Neural progenitor cell (in vitro differentiated cells): ENCODE results near the gene SPATA3. TPM values are rescaled to one million over a fixed set of nuclear protein-coding genes. Genes with fewer than 3 reads are reported as not detected.
A peak's percentile ranks its signal among the peaks of the same experiment; 100 is the strongest.

ENCODE experiments used
- DNase-seq: peaks from one replicate; pipeline ENCODE4 v3.0.0-alpha.2; 2016; ENCODE audit warnings: low spot score
- H2AFZ ChIP-seq: fragments of 200-600 bp; sonication (generic); replicated peaks from 2 replicates; pipeline ENCODE4 v1.6.1; 2016; ENCODE audit warnings: antibody characterized with exemption
- H3F3A ChIP-seq: fragments of 200-600 bp; sonication (generic); 2 replicates; pipeline ENCODE4 v1.6.1; 2016; ENCODE audit warnings: antibody characterized with exemption, low read depth
- H3K27ac ChIP-seq: fragments of 200-600 bp; sonication (generic); 2 replicates; pipeline ENCODE4 v1.5.1; 2016; ENCODE audit warnings: mild to moderate bottlenecking
- H3K27me3 ChIP-seq: fragments of 200-600 bp; sonication (generic); 2 replicates; pipeline ENCODE4 v1.6.1; 2016; ENCODE audit warnings: mild to moderate bottlenecking, moderate library complexity
- H3K36me3 ChIP-seq: fragments of 200-600 bp; sonication (generic); 2 replicates; pipeline ENCODE4 v1.5.1; 2016
- H3K4me1 ChIP-seq: fragments of 200-600 bp; sonication (generic); 2 replicates; pipeline ENCODE4 v1.6.1; 2016; ENCODE audit warnings: mixed run types
- H3K4me2 ChIP-seq: fragments of 200-600 bp; sonication (generic); 2 replicates; pipeline ENCODE4 v1.6.1; 2016
- H3K4me3 ChIP-seq: fragments of 200-600 bp; sonication (generic); 2 replicates; pipeline ENCODE4 v1.5.1; 2016
- H3K79me2 ChIP-seq: fragments of 200-600 bp; sonication (generic); 2 replicates; pipeline ENCODE4 v1.6.1; 2016; ENCODE audit warnings: low read depth
- H3K9ac ChIP-seq: fragments of 200-600 bp; sonication (generic); 2 replicates; pipeline ENCODE4 v1.6.1; 2016
- H3K9me3 ChIP-seq: fragments of 200-600 bp; sonication (generic); 2 replicates; pipeline ENCODE4 v1.5.1; 2016; ENCODE audit warnings: low read depth
- H4K20me1 ChIP-seq: fragments of 200-600 bp; sonication (generic); 2 replicates; pipeline ENCODE4 v1.6.1; 2016; ENCODE audit warnings: low read depth
- H3K27ac Mint-ChIP-seq: 3 replicates; pipeline ENCODE4 v1.8.0; 2021; ENCODE audit warnings: mixed read lengths
- H3K27me3 Mint-ChIP-seq: 2 replicates; pipeline ENCODE4 v1.8.0; 2022; ENCODE audit warnings: low read depth, mild to moderate bottlenecking, inconsistent platforms, moderate library complexity, mixed read lengths; ENCODE audit not compliant: insufficient read depth
- H3K36me3 Mint-ChIP-seq: 3 replicates; pipeline ENCODE4 v1.8.0; 2021; ENCODE audit warnings: mixed read lengths
- H3K4me1 Mint-ChIP-seq: 3 replicates; pipeline ENCODE4 v1.8.0; 2021; ENCODE audit warnings: mixed read lengths
- H3K4me3 Mint-ChIP-seq: 3 replicates; pipeline ENCODE4 v1.8.0; 2021; ENCODE audit warnings: mild to moderate bottlenecking, moderate library complexity, mixed read lengths
- H3K9me3 Mint-ChIP-seq: 3 replicates; pipeline ENCODE4 v1.8.0; 2020; ENCODE audit warnings: mixed read lengths
- EZH2 ChIP-seq: fragments of 200-600 bp; sonication (generic); IDR thresholded peaks from 2 replicates; pipeline ENCODE4 v1.6.1; 2017; ENCODE audit warnings: antibody characterized with exemption, mild to moderate bottlenecking, moderate library complexity
- EZH2phosphoT487 ChIP-seq: fragments of 200-600 bp; sonication (generic); IDR thresholded peaks from 2 replicates; pipeline ENCODE4 v1.6.1; 2017; ENCODE audit warnings: antibody characterized with exemption
- total RNA-seq: library from RNA; depleted of rRNA; stranded (reverse); fragments of >200 nt; gene quantifications from 2 replicates; pipeline ENCODE4 v1.2.3, GENCODE V29; 2015; ENCODE audit warnings: low replicate concordance
- TF ChIP-seq, protein P1 (sequence below): fragments of 200-600 bp; sonication (generic); IDR thresholded peaks from 2 replicates; pipeline ENCODE4 v1.5.1; 2017; ENCODE audit warnings: antibody characterized with exemption, mild to moderate bottlenecking

Gene SPATA3
- total RNA-seq, 1 donor from 2014 or later: not detected

DNA sequence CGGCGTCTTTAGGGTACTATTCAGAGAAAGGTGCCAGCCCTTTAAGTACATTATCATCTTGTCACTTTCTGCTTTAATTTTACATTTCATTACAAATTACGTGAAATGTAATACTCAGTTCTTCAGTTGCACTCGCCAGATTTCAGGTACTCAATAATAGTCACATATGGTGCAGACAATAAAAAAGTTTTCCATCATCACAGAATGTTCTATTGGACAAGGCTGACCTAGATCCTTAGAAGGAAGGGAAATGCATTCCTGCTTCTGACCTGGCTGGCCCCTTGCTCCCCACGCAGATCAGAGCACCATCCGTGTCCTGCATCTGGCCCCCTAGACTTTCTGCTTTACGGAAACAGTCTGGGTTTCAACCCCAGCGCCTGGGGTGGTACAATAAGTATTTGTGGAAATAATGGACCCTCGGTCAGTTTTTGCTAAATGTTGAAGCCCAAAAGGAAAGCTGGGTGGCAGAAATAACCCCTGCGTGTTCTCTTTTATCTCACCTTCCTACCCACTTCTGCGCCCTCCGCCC, 40.7 kb downstream of the SPATA3 start:
- Histone ChIP-seq H3K36me3 (no peaks in the 10 kb centered on the region), H3K4me1 (no peaks in the 10 kb centered on the region), H4K20me1 (no peaks in the 10 kb centered on the region), H3K79me2 (no peaks in the 10 kb centered on the region), H3F3A (peaks cover 14% of the 10 kb centered on the region), H2AFZ (no peak overlapping the region), H3K4me3 (no peak overlapping the region), H3K4me2 (peak overlapping the region; percentile 79), H3K9ac (no peak overlapping the region), H3K27ac (no peak overlapping the region), H3K27me3 (peaks cover 91% of the 10 kb centered on the region), H3K9me3 (no peaks in the 10 kb centered on the region)
- Mint-ChIP-seq H3K36me3 (no peaks in the 10 kb centered on the region), H3K9me3 (no peaks in the 10 kb centered on the region), H3K4me1 (peaks cover 9% of the 10 kb centered on the region), H3K27ac (no peak overlapping the region), H3K4me3 (peak overlapping the region; percentile 79), H3K27me3 (peaks cover 46% of the 10 kb centered on the region)
- TF ChIP-seq EZH2phosphoT487 (peak; percentile 53), EZH2 (no peak)
- DNase-seq: no peak

DNA sequence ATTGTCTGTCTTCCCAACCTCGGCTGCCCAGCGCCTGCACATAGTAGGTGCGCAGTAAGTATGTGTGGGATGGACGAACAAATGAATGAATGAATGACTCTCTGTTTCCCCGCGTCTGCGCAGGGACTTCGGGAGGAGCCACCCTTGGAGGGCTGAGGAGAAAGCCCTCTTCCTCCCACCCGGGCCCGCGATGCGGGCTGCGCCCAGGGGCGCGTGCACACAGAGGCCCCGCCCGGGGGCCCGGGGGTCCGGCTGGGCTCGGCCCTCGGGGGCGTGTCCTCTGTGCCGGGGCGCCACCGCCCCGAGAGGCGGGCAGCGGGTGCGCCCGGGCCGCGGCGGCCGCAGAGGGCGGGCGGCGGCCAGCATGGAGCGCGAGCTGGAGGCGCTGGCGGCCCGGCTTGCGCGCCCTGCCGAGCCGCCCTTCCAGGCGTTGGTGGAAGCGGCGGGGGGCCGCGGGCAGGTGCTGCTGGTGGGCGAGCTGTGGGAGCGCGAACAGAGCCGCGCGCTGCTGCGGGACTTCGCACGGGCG, 41.3 kb downstream of the SPATA3 start, which contains the start of gene C2orf72:
Gene C2orf72, plus strand, starts transcription at position 322 of the 529 bp plus-strand sequence. Its CDS starts 43 bp downstream, at position 365.
- peaks cover 93% of the 10 kb centered on the region for H3K27me3 ChIP-seq
- H3K9ac ChIP-seq: no peak within 1 kb of the TSS
- no peaks in the 10 kb centered on the region for H3K9me3 ChIP-seq
- Mint-ChIP-seq H3K36me3 (no peaks in the 10 kb centered on the region), H3K4me3 (peak within 1 kb of the TSS; percentile 84), H3K4me1 (peaks cover 9% of the 10 kb centered on the region), H3K27me3 (peaks cover 46% of the 10 kb centered on the region), H3K27ac (no peak within 1 kb of the TSS), H3K9me3 (no peaks in the 10 kb centered on the region)
- no peaks in the 10 kb centered on the region for H4K20me1 ChIP-seq
- no peak within 1 kb of the TSS for H2AFZ ChIP-seq
- H3F3A ChIP-seq: peaks cover 14% of the 10 kb centered on the region
- H3K36me3 ChIP-seq: no peaks in the 10 kb centered on the region
- TF ChIP-seq EZH2 (no peak), EZH2phosphoT487 (no peak)
- TF ChIP-seq, protein P1, sequence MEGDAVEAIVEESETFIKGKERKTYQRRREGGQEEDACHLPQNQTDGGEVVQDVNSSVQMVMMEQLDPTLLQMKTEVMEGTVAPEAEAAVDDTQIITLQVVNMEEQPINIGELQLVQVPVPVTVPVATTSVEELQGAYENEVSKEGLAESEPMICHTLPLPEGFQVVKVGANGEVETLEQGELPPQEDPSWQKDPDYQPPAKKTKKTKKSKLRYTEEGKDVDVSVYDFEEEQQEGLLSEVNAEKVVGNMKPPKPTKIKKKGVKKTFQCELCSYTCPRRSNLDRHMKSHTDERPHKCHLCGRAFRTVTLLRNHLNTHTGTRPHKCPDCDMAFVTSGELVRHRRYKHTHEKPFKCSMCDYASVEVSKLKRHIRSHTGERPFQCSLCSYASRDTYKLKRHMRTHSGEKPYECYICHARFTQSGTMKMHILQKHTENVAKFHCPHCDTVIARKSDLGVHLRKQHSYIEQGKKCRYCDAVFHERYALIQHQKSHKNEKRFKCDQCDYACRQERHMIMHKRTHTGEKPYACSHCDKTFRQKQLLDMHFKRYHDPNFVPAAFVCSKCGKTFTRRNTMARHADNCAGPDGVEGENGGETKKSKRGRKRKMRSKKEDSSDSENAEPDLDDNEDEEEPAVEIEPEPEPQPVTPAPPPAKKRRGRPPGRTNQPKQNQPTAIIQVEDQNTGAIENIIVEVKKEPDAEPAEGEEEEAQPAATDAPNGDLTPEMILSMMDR: no peak
- no peak within 1 kb of the TSS for H3K27ac ChIP-seq
- H3K4me1 ChIP-seq: no peaks in the 10 kb centered on the region
- H3K79me2 ChIP-seq: no peaks in the 10 kb centered on the region
- H3K4me2 ChIP-seq: peak within 1 kb of the TSS; percentile 97
- peak; percentile 64 for DNase-seq
- H3K4me3 ChIP-seq: peak within 1 kb of the TSS; percentile 59

DNA sequence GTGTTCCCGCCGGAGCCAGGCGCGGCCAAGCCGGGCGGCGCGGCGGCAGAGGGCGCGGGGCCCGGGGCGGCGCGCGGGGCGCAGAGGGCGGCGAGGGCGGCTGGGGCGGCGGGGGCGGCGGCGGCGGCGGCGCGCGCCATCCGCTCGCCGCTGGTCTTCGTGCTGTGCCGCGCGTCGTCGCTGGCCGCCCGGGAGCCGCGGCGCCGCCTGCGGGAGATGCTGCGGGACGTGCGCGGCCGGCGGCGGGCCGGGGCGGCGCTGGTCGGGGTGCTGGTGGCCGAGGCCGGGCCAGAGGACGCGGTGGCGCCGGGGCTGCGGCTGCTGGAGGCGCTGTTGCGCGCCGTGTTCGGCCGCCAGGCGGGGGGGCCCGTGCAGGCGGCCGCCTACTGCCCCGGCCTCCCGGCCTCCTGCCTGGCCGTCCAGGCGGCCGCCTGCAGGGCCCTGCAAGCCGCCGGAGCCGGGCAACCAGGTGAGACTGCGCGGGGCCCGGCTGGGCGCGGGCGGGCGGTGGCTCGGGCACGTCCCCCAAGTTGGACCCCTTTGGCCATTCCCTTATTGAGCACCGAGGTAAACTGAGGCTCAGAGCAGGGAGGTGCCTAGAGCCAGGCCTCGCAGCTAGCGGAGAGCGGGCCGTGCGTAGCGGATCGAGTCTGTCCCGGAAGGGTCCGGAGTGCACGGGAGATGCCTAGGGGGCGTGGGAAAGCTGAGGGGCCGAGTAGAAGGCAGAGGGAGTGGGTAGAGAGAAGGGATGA, 42.0 kb downstream of the SPATA3 start:
- H3K4me1 ChIP-seq: no peaks in the 10 kb centered on the region
- H4K20me1 ChIP-seq: no peaks in the 10 kb centered on the region
- Mint-ChIP-seq H3K9me3 (no peaks in the 10 kb centered on the region), H3K36me3 (no peaks in the 10 kb centered on the region), H3K27ac (no peak overlapping the region), H3K27me3 (peaks cover 43% of the 10 kb centered on the region), H3K4me3 (peak overlapping the region; percentile 84), H3K4me1 (peaks cover 9% of the 10 kb centered on the region)
- no peak overlapping the region for H3K9ac ChIP-seq
- peak; percentile 77 for DNase-seq
- TF ChIP-seq EZH2: peak; percentile 72
- TF ChIP-seq, protein P1: peak; percentile 12
- peak; percentile 57 for TF ChIP-seq EZH2phosphoT487
- no peaks in the 10 kb centered on the region for H3K79me2 ChIP-seq
- H2AFZ ChIP-seq: no peak overlapping the region
- peak overlapping the region; percentile 97 for H3K4me2 ChIP-seq
- no peaks in the 10 kb centered on the region for H3K9me3 ChIP-seq
- H3K36me3 ChIP-seq: no peaks in the 10 kb centered on the region
- peak overlapping the region; percentile 59 for H3K4me3 ChIP-seq
- H3K27me3 ChIP-seq: peaks cover 87% of the 10 kb centered on the region
- peaks cover 14% of the 10 kb centered on the region for H3F3A ChIP-seq
- no peak overlapping the region for H3K27ac ChIP-seq
